OCI-LY7 (cell line): ENCODE data around the gene KYAT1. TPM values are rescaled to one million over a fixed set of nuclear protein-coding genes. Genes with fewer than 3 reads are reported as not detected.

ENCODE experiments used
- BruUV-seq: library from RNA; stranded (reverse); fragments of 400-500 nt; replicated peaks from 2 replicates; lab custom pipeline; 2021; lab: Mats Ljungman, UMichigan
- CTCF ChIA-PET: fragments of 300-600 bp; sonication (Branson Sonifier 250); formaldehyde crosslinking; loops from one replicate; lab custom pipeline; 2022; ENCODE audit warnings: antibody characterized with exemption; ENCODE audit not compliant: unreplicated experiment; lab: Charles Lee
- POLR2A ChIA-PET: fragments of 300-600 bp; sonication (Branson Sonifier 250); formaldehyde crosslinking; loops from one replicate; lab custom pipeline; 2022; ENCODE audit warnings: antibody characterized with exemption; lab: Charles Lee
- DNase-seq: peaks from one replicate; pipeline ENCODE4 v3.0.0-alpha.2; 2015; ENCODE audit warnings: low spot score
- H2AFZ ChIP-seq: fragments of 200-600 bp; sonication (generic), shearing (Covaris generic); 2 replicates; pipeline ENCODE4 v1.6.1; 2014; ENCODE audit warnings: mild to moderate bottlenecking, antibody characterized with exemption, low read length, moderate library complexity
- H3K27ac ChIP-seq: fragments of 200-600 bp; sonication (generic); 2 replicates; pipeline ENCODE4 v1.5.1; 2014; ENCODE audit warnings: mixed run types, low read depth, mild to moderate bottlenecking, moderate library complexity, low read length, inconsistent platforms; ENCODE audit not compliant: poor library complexity, severe bottlenecking
- H3K36me3 ChIP-seq: fragments of 200-600 bp; sonication (generic); 2 replicates; pipeline ENCODE4 v1.6.1; 2014; ENCODE audit warnings: mild to moderate bottlenecking, antibody characterized with exemption, low read length, moderate library complexity, mixed read lengths; ENCODE audit not compliant: insufficient read depth
- H3K4me1 ChIP-seq: fragments of 200-600 bp; sonication (generic); 2 replicates; pipeline ENCODE4 v1.5.1; 2014; ENCODE audit warnings: mild to moderate bottlenecking, low read length; ENCODE audit not compliant: insufficient read depth, poor library complexity, severe bottlenecking
- H3K4me2 ChIP-seq: fragments of 200-600 bp; sonication (generic); 2 replicates; pipeline ENCODE4 v1.6.1; 2014; ENCODE audit warnings: mild to moderate bottlenecking, low read length
- H3K4me3 ChIP-seq: fragments of 200-600 bp; sonication (generic); 2 replicates; pipeline ENCODE4 v1.5.1; 2014; ENCODE audit warnings: mild to moderate bottlenecking, low read depth, low read length; ENCODE audit not compliant: poor library complexity, severe bottlenecking
- H3K79me2 ChIP-seq: fragments of 200-600 bp; sonication (generic); 2 replicates; pipeline ENCODE4 v1.6.1; 2016; ENCODE audit warnings: low read depth, mild to moderate bottlenecking, low read length, moderate library complexity, mixed read lengths; ENCODE audit not compliant: insufficient read depth
- H3K9me2 ChIP-seq: fragments of 200-600 bp; sonication (generic); 2 replicates; pipeline ENCODE4 v1.6.1; 2016; ENCODE audit warnings: mild to moderate bottlenecking, low read length, mixed read lengths; ENCODE audit not compliant: insufficient read depth
- H3K9me3 ChIP-seq: fragments of 200-600 bp; sonication (generic); 2 replicates; pipeline ENCODE4 v1.6.1; 2014; ENCODE audit warnings: mild to moderate bottlenecking, mixed run types, low read length, mixed read lengths
- H4K20me1 ChIP-seq: fragments of 200-600 bp; sonication (generic); 2 replicates; pipeline ENCODE4 v1.6.1; 2014; ENCODE audit warnings: mild to moderate bottlenecking, antibody characterized with exemption, low read length, moderate library complexity, mixed read lengths; ENCODE audit not compliant: insufficient read depth
- EZH2phosphoT487 ChIP-seq: fragments of 200-600 bp; sonication (generic); IDR thresholded peaks from 2 replicates; pipeline ENCODE4 v1.6.1; 2018; ENCODE audit warnings: low read depth, borderline replicate concordance, mild to moderate bottlenecking, mixed run types, antibody characterized with exemption, low read length, moderate library complexity, mixed read lengths
- intact Hi-C: fragments of 100-400 bp; cut with micrococcal nuclease; formaldehyde crosslinking; loops from one replicate; pipeline ENCODE4 v1.10.0; 2022; ENCODE audit not compliant: unreplicated experiment
- total RNA-seq, 2 experiments: library from RNA; depleted of rRNA in 1 of 2; stranded (reverse); fragments of >200 nt in 1 of 2; shearing (Covaris generic) in 1 of 2; gene quantifications; 2 replicates each; pipeline ENCODE4 v1.2.3, GENCODE V29; 2014 to 2022
- TF ChIP-seq, protein P1 (sequence below): fragments of 200-600 bp; sonication (generic); conservative IDR thresholded peaks from 2 replicates; pipeline ENCODE4 v1.5.1; 2014; ENCODE audit warnings: mild to moderate bottlenecking, antibody characterized with exemption, low read length, moderate library complexity, mixed read lengths

KYAT1 gene
- total RNA-seq, 2 experiments from 2014 or later: 28.3 to 44.7 TPM

- Histone ChIP-seq H3K27ac (no peak overlapping the region), H3K4me2 (no peak overlapping the region), H3K79me2 (no peaks in the 10 kb centered on the region), H3K36me3 (peaks cover 21% of the 10 kb centered on the region), H3K4me3 (no peak overlapping the region), H3K4me1 (peaks cover 12% of the 10 kb centered on the region), H4K20me1 (no peaks in the 10 kb centered on the region), H3K9me2 (no peaks in the 10 kb centered on the region), H3K9me3 (no peaks in the 10 kb centered on the region), H2AFZ (no peak overlapping the region)
- DNase-seq: no peak
- CTCF ChIA-PET: interaction anchor here (1.3 to 1.4 kb wide), 2 partner anchors 51 to 66 kb away, joined by 4 to 5 read pairs; no protein-coding TSS in a partner anchor
- intact Hi-C loops: loop anchor here (1.0 to 10.0 kb wide), 2 partner anchors 65 to 204 kb away; partner anchors contain the start of gene ZDHHC12
- no TSS peak for BruUV-seq
- POLR2A ChIA-PET: interaction anchor here (1.1 to 2.3 kb wide), 2 partner anchors 9 to 66 kb away, joined by 4 to 6 read pairs; no protein-coding TSS in a partner anchor
- TF ChIP-seq EZH2phosphoT487: no peak
- TF ChIP-seq, protein P1, sequence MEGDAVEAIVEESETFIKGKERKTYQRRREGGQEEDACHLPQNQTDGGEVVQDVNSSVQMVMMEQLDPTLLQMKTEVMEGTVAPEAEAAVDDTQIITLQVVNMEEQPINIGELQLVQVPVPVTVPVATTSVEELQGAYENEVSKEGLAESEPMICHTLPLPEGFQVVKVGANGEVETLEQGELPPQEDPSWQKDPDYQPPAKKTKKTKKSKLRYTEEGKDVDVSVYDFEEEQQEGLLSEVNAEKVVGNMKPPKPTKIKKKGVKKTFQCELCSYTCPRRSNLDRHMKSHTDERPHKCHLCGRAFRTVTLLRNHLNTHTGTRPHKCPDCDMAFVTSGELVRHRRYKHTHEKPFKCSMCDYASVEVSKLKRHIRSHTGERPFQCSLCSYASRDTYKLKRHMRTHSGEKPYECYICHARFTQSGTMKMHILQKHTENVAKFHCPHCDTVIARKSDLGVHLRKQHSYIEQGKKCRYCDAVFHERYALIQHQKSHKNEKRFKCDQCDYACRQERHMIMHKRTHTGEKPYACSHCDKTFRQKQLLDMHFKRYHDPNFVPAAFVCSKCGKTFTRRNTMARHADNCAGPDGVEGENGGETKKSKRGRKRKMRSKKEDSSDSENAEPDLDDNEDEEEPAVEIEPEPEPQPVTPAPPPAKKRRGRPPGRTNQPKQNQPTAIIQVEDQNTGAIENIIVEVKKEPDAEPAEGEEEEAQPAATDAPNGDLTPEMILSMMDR: no peak
These were observed 46.9 kb upstream of the KYAT1 start for GRCh38 chr9:128928624-128929023.

- H3K9me2 ChIP-seq: no peaks in the 10 kb centered on the region
- DNase-seq: peak; percentile 70
- H3K4me2 ChIP-seq: peak overlapping the region; percentile 27; the same call in 1 of the 2 replicates
- no TSS peak for BruUV-seq
- TF ChIP-seq, protein P1: peak; percentile 95
- TF ChIP-seq EZH2phosphoT487: no peak
- intact Hi-C loops: loop anchor here (1.0 to 10.0 kb wide), 2 partner anchors 65 to 203 kb away; partner anchors contain the start of gene ZDHHC12
- peaks cover 16% of the 10 kb centered on the region; the same call in 1 of the 2 replicates for H3K36me3 ChIP-seq
- no peak overlapping the region for H2AFZ ChIP-seq
- ChIA-PET POLR2A (interaction anchor here (0.7 to 2.3 kb wide), 3 partner anchors 8 to 99 kb away, joined by 4 to 6 read pairs (median 4); no protein-coding TSS in a partner anchor), CTCF (interaction anchor here (1.3 to 1.4 kb wide), 2 partner anchors 50 to 65 kb away, joined by 4 to 5 read pairs; no protein-coding TSS in a partner anchor)
- no peak overlapping the region for H3K4me3 ChIP-seq
- peaks cover 5% of the 10 kb centered on the region; the same call in 1 of the 2 replicates for H3K79me2 ChIP-seq
- H3K27ac ChIP-seq: no peak overlapping the region
- H4K20me1 ChIP-seq: no peaks in the 10 kb centered on the region
- H3K9me3 ChIP-seq: no peaks in the 10 kb centered on the region
- peaks cover 17% of the 10 kb centered on the region for H3K4me1 ChIP-seq
These were observed 46.1 kb upstream of the KYAT1 start for GRCh38 chr9:128927731-128928411.
